ENCODE results near the gene SYTL5.

GRCh38 chrX:37993837-37994619, 12.3 kb upstream of the SYTL5 start:
- TF ChIP-seq CTCF (conservative IDR thresholded peaks at IDR 0.05; ENCODE audit: low read length) (no peak), EZH2phosphoT487 (IDR thresholded peaks at IDR 0.05; ENCODE audit: borderline replicate concordance) (no peak)

Data from Loucy (cell line).